ENCODE measurements around the gene ANKRD52. TPM values are rescaled to one million over a fixed set of nuclear protein-coding genes. Genes with fewer than 3 reads are reported as not detected.
A peak's percentile ranks its signal among the peaks of the same experiment; 100 is the strongest.

The ANKRD52 gene
- polyA plus RNA-seq, 1 donor, result 35.9 TPM

DNA sequence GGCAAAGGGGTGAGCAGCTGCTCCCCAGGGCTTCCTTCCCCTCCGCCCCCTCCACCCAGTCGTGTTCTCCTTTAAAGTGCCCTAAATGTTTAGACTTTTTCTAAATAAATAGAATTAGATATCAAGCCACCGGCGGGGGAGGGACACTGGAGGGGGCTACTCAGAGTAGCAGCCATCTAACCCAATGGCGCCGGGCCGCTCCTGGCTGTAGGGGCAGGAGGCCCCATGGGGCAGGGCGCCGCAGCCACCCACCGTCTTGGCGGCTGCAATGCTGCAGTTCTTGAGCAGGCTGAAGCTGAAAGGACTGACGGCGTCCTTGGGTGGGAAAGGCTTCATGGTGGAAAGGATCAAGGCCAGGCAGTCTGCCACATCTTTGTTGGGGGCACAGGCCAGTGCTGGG lies 15.2 kb downstream of the ANKRD52 start:
- DNase-seq, result no peak

DNA sequence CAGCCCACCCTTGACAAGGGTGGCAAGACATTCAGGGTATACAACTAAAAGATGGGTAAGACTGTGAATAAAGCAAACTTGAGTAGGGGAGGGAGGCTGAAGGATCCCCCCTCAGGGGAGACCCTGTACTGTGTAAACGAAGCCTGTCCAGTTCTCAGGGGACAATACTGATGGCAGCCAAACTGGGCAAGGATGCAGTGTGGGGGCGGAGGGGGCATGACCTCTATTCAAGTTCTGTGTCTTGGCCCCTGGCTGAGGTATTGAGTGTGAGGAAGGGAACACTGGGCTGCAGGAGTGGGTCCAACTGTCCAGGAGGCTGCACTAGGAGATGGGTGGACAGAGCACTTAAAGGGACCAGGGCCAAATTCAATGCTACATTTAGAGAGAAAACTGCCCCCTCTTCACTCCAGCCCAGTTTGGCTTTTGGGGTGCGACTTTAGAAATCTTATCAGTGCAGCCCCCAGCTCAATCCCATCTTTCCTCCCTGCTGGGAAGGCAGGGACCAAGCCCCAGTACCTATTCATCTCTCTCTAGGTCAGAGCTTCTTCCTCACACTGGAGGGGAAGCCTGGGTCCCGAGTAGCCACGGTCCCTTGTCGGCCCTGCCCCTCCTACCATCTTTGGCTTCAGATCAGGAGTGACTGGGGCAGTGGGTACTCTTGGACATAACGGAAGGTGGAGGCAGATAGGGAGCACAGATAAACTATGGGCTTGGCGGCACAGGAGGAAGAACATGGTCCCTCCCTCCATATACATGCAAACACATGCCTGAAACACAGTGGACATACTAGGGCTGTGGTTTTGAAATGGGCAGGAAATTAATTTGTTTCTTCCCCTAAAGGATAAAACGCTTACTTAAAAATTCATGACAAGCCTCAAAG lies 16.5 kb downstream of the ANKRD52 start:
- no peak for DNase-seq

DNA sequence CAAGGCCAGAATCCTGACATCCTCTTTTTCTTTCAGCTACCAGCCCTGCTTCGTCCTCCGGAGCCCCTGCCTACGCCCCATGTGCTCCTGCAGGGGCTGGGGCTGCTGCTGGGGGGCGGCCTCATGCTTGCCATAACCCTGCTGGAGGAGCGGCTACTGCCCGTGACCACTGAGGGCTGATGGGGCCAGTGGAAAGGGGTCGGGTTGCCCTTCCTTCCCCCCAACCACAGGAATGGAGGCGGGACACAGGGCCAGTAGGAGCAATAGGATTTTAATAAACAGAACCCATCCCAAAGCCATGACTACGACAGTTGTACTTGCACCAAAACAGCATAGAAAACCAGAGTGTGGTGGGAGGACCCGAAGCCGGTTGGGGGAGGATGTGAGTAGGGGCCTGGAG lies 20.6 kb downstream of the ANKRD52 start:
- DNase-seq, result no peak

DNA sequence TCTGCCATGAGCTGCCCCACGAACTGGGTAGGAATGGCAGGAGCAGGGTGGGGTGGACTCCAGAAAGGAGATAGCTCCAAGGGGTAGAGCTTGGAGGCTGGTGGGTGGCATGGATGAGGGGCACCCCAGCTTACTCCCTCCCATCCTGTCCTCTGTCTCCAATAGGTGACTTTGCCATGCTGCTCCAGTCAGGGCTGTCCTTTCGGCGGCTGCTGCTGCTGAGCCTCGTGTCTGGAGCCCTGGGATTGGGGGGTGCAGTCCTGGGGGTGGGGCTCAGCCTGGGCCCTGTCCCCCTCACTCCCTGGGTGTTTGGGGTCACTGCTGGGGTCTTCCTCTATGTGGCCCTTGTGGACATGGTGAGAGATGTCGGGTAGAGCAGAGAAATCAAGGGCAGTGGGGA lies 21.2 kb downstream of the ANKRD52 start:
- DNase-seq, result no peak

DNA sequence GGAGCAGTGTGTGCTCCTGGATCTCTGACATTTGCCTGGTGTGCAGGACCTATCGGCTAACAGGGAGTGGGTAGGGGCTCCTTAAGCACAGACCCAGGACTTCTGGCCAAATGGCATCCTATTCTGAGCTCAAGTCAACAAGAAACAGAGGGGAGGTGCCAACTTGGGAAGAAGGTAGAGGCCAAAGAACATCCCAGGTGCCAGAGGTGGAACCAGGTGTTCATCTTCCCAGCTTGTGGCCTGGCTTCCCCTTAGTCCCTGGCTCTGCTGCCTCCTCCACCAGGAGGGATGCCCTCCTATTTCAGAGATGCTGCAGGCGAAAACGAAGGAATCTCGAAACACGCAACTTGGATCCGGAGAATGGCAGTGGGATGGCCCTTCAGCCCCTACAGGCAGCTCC lies 22.1 kb downstream of the ANKRD52 start:
- no peak for DNase-seq

DNA sequence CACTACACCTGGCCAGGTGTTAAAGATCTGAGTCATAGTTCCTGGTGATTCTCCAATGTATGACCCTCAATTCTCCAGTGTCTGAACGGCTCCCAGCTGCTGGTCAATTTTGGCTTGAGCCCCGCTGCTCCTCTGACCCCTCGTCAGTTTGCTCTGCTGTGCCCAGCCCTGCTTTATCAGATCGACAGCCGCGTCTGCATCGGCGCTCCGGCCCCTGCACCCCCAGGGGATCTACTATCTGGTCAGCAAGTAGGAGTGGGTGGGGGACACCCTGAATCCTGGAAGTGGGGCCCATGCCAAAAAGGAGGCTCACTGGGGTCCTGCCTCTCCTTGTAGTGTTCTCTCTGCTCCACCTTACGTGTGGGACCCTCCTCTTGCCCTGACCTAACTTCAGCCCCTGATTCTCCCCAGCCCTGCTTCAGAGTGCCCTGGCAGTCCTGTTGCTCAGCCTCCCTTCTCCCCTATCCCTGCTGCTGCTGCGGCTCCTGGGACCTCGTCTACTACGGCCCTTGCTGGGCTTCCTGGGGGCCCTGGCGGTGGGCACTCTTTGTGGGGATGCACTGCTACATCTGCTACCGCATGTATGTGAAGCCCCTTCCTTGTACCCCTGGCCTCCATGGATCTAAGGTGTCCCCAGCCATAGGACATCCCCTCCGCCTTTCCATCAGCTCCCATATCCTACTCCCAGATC lies 23.3 kb downstream of the ANKRD52 start:
- no peak for DNase-seq

DNA sequence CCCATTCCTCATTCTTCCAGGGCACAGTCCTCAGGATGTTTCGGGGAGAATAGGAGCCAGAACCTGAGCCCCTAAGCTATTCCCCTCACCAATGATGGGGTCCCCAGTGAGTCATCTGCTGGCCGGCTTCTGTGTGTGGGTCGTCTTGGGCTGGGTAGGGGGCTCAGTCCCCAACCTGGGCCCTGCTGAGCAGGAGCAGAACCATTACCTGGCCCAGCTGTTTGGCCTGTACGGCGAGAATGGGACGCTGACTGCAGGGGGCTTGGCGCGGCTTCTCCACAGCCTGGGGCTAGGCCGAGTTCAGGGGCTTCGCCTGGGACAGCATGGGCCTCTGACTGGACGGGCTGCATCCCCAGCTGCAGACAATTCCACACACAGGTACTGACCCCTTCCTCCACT lies 27.0 kb downstream of the ANKRD52 start:
- no peak for DNase-seq

DNA sequence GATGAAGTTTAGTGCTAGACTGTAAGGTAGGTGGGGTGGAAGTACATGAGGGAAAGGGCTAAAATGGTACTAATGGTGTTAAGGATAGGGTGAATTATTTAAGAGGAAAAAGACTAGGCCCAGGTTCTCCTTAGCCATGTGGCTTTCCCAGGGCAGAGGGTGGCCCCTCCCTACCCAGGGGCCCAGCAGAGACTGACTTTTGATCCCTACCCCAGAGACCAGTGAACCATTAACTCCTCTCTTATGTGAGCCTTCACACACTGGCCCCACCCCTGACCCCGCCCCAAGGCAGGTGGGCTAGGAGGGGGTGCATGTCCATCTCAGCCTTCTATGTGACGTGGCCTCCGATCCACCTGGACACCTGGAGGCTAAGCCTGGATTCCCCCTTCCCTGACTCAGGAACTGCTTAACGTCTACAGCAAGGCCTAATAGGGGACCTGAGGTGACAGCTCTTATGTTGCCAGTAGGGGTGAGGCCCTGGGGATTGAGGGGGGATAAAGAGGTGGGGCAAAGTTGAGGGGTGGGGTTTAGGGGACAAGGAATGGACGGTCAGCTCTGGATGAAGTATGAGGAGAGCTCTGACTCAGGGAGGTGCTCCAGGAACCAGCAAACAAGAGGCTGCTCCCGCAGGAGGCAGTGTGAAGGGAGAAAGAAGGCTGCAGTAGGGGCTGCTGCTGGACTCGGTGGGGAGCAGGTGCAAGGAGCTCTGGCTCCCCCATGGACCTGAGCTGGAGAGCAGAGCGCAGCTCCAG lies 27.6 kb downstream of the ANKRD52 start:
- DNase-seq, result no peak

DNA sequence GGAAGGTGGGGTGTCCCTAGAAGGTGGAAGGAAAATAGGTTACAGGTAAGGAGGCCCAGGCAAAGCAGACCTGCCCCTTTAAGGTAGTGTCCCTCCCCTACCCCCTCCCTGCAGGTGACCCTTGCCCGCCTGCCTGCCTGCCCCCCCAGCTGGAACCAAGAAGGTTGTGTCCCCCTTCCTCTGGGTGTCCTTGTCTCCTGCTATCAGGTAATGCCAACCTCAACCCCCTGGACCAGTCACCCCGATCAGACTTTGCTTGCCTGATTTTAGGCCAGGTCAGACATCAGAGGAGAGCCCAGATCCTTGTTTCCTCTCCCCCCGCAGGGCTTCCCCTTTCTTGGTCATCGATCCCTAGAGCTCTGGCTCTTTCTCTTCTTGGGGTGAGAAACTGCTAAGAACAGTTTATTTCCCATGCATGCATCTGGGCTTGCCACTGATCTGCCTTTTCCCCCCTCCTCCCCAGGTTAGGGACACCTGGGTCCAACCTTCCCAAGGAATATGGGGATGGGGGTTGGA lies 28.2 kb downstream of the ANKRD52 start, which contains the start of gene SLC39A5:
TSS of gene SLC39A5 (plus strand) at position 136 of the 516 bp plus-strand sequence. CDS start 1,224 bp downstream, outside the sequence.
- DNase-seq, result no peak

DNA sequence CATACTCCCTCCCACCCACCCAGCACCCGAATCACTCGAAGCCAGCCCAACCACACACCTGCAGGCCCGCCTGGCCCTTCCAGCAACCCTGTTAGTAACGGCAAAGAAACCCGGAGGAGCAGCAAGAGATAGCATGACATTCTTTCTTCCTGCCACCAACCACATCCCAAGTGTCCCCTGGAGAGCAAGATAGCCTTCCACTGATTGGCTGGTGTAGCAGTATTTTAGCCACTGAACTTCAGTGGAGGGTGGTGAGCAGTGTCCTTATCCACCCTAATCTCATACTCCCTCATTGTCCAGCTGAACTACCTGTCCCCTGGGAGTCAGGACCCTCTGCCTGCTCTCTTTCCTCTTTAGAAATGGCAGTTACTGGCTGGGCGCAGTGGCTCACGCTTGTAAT lies 29.1 kb downstream of the ANKRD52 start:
- DNase-seq, result no peak

DNA sequence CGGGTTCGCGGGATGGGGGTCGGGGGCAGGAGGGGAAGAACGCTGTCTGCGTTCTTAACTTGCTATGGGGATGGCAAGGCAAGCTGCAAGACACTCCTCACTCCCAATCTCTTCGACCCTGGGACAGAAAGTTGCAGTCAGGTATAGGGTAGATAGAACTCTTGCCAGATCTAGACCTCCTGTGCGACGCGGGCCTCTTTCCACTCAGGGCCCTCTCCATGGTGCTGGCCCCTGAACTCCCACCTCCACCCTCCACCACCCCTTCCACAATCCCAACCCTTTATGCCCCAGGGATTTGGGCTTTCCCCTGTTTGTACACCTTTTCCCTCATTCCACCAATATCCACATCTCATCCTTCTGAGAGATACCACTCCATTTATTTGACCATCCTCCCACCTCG lies 33.2 kb downstream of the ANKRD52 start:
- DNase-seq, result no peak

DNA sequence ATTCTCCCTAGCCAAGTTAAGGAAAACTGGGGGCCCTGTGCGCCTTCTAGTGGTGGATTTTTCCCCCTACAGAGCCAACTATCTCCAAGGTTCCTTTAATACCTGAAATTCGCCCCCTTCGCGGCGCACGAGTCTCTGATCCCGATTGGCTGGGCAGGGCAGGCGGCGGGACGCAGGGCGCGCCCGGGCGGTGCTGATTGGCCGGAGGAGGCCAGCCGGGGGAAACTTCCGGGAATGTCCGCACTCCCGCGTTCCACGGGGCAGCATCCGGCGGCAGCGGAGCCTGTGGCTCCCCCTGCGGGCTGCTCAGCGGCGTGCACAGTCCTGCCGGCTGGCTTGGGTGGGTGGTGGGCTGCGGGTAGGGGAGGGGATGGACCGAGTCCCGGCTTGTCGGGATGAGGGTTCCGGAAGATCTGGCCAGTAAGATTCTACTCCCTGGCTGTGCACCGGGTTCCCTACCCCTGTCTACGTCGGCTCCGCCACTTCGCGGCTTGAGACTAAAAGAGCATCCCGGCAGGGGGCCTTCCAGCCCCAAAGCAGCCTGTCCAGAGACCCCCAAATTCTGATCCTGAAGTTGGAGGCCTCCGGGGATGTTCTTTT lies 34.0 kb downstream of the ANKRD52 start, which contains the start of gene NABP2:
TSS of gene NABP2 (plus strand) at position 241 of the 600 bp plus-strand sequence. CDS start 515 bp downstream, outside the sequence.
- DNase-seq, result peak; percentile 99

DNA sequence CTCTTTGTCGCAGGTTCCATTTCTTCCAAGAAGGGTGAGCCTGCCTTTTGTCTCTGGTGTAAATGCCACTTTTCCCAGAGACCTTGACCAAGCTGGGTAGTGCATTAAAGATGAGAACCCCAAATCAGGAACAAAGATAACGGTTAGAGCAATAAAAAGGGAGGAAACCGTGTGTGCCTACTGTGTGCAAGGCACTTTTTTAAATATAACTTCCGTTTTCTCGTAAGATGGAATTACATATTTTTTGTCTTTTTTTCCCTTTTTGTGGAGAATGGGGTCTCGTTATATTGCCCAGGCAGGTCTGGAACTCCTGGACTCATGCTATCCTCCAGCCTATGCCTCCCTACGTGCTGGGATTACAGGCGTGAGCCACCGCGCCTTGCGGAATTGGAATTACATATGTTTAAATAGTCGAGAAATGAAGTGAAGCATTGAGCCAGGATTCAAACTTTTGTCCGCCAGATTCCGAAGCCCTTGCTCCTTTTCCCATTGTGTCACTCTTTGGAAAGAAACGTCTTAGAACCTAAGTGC lies 34.5 kb downstream of the ANKRD52 start:
- no peak for DNase-seq

DNA sequence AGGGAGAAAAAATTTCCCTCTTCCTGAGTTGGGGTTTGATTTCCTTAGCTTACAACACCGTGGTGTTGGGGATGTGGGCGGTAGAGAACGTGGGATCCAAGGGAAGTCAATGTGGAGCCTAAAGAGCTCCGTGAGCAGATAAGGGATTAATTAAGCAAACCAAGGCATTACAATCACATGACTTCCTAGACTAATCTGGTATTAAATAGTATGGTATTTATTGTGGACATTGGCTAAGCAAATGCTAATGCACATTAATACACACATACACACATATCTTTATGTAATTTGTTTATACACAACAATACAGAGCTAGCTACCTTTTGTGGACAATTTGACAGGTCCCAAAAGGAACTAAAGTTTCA lies 35.7 kb downstream of the ANKRD52 start:
- DNase-seq, result no peak

DNA sequence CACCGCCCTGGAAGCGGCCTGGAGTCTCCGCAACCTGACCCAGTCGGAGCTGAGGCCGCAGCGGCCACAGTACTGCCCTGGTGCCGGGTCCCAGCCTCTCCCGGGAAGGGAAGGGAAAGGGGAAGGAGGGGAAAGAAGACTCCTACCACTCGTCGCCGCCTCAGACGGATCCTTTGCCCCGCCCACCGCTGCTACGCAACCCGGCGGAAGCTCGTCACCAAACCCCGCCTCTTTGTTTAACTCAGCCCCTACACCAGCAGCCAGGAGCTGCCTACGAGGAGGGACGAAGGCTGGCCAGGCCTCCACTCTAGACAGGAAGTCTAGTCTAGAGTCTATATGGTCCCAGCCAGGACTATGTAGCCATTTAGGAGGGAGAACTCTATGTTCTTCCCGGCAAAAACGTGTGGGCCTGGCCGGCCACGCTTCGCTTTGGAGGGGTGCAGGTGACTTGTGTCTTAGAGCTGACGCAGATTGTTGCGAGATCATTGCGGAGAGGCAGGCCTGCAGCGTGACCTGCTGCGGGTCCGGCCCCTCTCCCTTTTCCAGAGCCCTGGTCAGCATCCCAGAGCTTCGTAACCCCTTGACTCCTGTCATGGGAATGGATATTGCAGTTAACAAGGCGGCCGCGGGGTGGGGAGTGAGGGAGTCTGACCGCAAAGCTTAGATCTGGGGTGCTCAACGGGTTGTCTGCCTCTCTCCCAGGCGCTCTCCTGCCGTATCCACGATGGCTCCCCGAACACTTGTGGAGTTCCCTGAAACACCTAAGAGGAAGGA lies 36.2 kb downstream of the ANKRD52 start, which contains the start of gene RNF41:
TSS of gene RNF41 (minus strand) at position 166 of the 774 bp plus-strand sequence. CDS start 7,875 bp downstream, outside the sequence.
- peak; percentile 97 for DNase-seq

DNA sequence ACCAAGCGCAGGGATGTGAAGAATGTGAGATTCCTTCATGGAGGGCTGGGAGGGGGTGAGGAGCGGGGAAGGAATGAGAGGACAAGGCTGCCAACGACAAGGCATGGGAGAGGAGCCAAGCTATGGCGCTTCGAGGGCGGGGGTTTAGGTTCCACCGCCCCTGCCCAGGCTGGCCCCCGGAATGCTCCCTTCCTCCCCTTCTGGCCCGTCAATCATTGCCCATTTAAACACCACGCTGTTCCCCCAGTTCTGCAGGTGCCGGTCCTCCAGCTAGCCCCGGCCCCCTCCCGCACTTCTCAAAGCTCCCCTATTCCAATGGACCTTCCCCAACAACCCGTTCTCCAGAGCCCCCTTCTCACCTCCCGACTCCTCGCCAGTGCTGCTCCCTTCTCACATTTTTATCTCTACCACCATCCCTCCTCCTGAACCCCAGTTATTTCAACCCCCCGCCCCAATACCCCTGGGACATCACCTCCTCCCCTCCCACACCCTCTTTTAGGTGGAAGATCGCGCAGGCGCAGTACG lies 36.9 kb downstream of the ANKRD52 start:
- peak; percentile 66 for DNase-seq

DNA sequence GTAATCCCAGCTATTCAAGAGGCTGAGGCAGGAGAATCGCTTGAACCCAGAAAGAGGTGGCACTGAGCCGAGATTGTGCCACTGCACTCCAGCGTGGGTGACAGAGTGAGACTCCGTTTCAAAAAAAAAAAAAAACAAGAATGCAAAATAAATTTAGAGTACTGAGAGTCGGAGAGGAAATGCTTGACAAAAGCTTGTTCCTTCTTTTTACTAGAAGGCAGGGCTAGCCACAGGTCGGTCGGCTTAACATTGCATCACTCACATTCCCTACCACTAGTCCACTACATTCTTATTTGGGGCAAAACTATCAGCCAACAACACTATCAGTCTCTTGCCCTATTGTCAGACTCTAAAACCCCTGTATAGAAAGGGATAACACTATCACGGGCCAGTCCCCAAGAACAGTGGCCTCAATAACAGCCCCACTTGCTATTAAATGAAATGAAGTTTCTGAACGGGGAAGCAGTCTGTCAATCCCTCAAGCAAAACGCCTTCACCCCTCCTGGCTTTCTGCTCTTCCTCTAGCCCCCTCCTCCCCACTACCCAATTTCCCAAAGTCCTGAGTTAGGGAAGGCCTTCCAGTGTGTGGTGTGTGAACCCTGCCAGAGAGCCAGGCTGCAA lies 37.5 kb downstream of the ANKRD52 start:
- DNase-seq, result no peak

DNA sequence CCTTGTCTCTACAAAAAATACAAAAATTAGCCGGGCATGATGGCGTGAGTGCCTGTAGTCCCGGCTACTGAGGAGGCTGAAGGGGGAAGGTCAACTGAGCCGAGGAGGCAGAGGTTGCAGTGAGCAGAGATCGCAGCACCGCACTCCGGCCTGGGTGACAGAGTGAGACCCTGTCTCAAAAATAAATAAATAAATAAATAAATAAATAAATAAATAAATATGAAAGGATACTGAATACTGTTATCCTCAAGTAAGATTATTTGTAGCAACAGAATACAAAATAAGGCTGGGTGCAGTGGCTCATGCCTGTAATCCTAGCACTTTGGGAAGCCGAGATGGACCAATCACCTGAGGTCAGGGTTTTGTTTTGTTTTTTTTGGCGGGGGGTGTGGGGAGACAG lies 38.3 kb downstream of the ANKRD52 start:
- no peak for DNase-seq

DNA sequence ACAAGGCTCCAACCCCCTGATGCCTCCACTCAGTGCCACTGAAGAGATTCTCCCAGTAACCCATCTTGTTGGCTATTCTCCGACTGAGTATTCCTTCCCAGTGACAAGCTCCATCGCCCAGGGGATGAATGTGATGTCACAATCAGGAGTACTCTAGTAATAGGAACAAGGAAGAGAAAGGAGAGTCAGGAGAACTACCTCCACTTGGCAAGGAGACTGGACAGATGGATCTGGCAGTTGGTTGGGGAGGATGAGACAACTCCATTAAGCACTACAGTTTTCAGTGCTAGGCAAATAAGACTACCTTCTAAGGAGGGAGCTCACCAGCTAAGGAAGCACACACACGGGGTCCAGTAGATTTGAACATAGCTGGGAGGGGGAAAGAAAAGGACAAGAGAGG lies 41.7 kb downstream of the ANKRD52 start:
- DNase-seq, result no peak

DNA sequence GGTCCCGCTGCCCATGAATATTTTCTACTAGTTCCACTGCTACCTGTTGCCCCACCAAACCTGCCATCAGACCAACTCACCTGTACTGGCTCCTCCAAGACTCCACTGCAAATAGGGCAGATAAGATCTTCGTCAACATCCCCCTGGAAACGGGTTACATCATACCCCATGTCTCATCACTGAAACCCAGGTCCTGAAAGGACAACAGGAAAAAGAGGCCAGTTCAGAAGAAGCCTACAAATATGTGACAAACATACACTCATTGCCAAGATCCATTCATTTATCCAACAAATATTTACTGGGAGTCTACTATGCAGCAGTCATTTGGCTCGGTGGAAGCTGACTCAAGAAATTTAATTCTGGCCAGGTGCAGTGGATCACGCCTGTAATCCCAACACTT lies 44.3 kb downstream of the ANKRD52 start:
- DNase-seq, result no peak
